SU-DHL-6 (cell line): ENCODE measurements around the gene SREBF1.

Source experiments
- EZH2phosphoT487 ChIP-seq: fragments of 200-600 bp; sonication (generic), shearing (Covaris generic); conservative IDR thresholded peaks from 2 replicates; pipeline ENCODE4 v1.6.1; 2018; ENCODE audit warnings: mild to moderate bottlenecking, antibody characterized with exemption, low read length, moderate library complexity, mixed read lengths
- TF ChIP-seq, protein P1 (sequence below): fragments of 200-600 bp; sonication (generic); IDR thresholded peaks from one replicate; pipeline ENCODE4 v1.5.1; 2017; ENCODE audit warnings: antibody characterized with exemption, mild to moderate bottlenecking, low read length, moderate library complexity; ENCODE audit not compliant: insufficient read depth, poor library complexity, severe bottlenecking

DNA sequence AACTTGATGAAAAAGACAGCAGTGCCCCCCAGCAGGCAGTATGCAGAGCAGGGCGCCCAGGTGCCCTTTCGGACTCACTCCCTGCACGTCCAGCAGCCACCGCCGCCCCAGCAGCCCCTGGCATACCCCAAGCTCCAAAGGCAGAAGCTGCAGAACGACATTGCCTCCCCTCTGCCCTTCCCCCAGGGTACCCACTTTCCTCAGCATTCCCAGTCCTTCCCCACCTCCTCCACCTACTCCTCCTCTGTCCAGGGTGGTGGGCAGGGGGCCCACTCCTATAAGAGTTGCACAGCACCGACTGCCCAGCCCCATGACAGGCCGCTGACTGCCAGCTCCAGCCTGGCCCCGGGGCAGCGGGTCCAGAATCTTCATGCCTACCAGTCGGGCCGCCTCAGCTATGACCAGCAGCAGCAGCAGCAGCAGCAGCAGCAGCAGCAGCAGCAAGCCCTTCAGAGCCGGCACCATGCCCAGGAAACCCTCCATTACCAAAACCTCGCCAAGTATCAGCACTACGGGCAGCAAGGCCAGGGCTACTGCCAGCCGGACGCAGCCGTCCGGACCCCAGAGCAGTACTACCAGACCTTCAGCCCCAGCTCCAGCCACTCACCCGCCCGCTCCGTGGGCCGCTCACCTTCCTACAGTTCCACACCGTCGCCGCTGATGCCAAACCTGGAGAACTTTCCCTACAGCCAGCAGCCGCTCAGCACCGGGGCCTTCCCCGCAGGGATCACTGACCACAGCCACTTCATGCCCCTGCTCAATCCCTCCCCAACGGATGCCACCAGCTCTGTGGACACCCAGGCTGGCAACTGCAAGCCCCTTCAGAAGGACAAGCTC is 43.2 kb downstream of the SREBF1 start:
- TF ChIP-seq, protein P1, sequence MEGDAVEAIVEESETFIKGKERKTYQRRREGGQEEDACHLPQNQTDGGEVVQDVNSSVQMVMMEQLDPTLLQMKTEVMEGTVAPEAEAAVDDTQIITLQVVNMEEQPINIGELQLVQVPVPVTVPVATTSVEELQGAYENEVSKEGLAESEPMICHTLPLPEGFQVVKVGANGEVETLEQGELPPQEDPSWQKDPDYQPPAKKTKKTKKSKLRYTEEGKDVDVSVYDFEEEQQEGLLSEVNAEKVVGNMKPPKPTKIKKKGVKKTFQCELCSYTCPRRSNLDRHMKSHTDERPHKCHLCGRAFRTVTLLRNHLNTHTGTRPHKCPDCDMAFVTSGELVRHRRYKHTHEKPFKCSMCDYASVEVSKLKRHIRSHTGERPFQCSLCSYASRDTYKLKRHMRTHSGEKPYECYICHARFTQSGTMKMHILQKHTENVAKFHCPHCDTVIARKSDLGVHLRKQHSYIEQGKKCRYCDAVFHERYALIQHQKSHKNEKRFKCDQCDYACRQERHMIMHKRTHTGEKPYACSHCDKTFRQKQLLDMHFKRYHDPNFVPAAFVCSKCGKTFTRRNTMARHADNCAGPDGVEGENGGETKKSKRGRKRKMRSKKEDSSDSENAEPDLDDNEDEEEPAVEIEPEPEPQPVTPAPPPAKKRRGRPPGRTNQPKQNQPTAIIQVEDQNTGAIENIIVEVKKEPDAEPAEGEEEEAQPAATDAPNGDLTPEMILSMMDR, result no peak
- no peak for TF ChIP-seq EZH2phosphoT487
